PC-3 (cell line): Measurements from ENCODE around the gene MVK.

ENCODE experiments used
- EZH2 ChIP-seq: fragments of 300-600 bp; sonication (generic); IDR thresholded peaks from one replicate; pipeline ENCODE4 v1.6.1; 2017; ENCODE audit warnings: antibody characterized with exemption, mild to moderate bottlenecking, low read length; ENCODE audit not compliant: unreplicated experiment
- EZH2phosphoT487 ChIP-seq: fragments of 300-600 bp; sonication (generic); IDR thresholded peaks from 2 replicates; pipeline ENCODE4 v1.6.1; 2018; ENCODE audit warnings: mild to moderate bottlenecking, antibody characterized with exemption, low read length, borderline replicate concordance
- TF ChIP-seq, protein P1 (sequence below): fragments of 300-600 bp; sonication (generic); conservative IDR thresholded peaks from 2 replicates; pipeline ENCODE4 v1.5.1; 2017; ENCODE audit warnings: antibody characterized with exemption, low read depth, mild to moderate bottlenecking, low read length

DNA sequence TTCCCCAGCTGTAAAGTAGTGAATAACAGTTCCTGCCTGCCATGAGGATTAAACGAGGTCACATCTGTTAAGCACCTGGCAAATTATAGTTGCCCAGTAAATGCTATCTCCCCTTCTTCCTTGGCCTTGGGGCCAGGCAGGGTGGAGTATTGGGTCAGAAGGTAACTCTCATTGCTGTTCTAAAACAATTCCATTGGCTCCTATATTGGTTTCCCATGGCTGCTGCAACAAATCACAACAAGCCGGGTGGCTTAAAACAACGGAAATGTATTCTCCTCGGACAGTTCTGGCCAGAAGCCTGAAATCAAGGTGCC is 32.2 kb upstream of the MVK start:
- TF ChIP-seq, protein P1, sequence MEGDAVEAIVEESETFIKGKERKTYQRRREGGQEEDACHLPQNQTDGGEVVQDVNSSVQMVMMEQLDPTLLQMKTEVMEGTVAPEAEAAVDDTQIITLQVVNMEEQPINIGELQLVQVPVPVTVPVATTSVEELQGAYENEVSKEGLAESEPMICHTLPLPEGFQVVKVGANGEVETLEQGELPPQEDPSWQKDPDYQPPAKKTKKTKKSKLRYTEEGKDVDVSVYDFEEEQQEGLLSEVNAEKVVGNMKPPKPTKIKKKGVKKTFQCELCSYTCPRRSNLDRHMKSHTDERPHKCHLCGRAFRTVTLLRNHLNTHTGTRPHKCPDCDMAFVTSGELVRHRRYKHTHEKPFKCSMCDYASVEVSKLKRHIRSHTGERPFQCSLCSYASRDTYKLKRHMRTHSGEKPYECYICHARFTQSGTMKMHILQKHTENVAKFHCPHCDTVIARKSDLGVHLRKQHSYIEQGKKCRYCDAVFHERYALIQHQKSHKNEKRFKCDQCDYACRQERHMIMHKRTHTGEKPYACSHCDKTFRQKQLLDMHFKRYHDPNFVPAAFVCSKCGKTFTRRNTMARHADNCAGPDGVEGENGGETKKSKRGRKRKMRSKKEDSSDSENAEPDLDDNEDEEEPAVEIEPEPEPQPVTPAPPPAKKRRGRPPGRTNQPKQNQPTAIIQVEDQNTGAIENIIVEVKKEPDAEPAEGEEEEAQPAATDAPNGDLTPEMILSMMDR, result no peak
- TF ChIP-seq EZH2 (no peak), EZH2phosphoT487 (no peak)
